HT1080 (cell line): Measurements from ENCODE around the gene PRPS1. TPM values are rescaled to one million over a fixed set of nuclear protein-coding genes. Genes with fewer than 3 reads are reported as not detected.
"Not testable (repeated sequence)": the region's sequence is repeated elsewhere in the genome, so short reads cannot be mapped to it uniquely, and the experiment has no call there.

Source experiments
- DNase-seq: peaks from one replicate; pipeline ENCODE4 v3.0.0-alpha.2; 2015; ENCODE audit warnings: low read depth
- polyA plus RNA-seq, 2 experiments: library from polyadenylated mRNA; depleted of rRNA; stranded (reverse); fragments of >200 nt; gene quantifications; 2 replicates each; pipeline ENCODE4 v1.2.3, GENCODE V29; 2015
- total RNA-seq: library from RNA; depleted of rRNA; stranded (reverse); fragments of >200 nt; shearing (Covaris generic); gene quantifications from 2 replicates; pipeline ENCODE4 v1.2.3, GENCODE V29; 2014; rRNA removed

Gene PRPS1
- total RNA-seq: 39.6 and 55.5 TPM in 2 replicates
- polyA plus RNA-seq (2015; cell fraction: cytosol; rRNA removed): 55.6 and 56.7 TPM in 2 replicates
- 38.4 and 40.4 TPM in 2 replicates for polyA plus RNA-seq (2015; cell fraction: nucleus; rRNA removed)

- peak; percentile 95 for DNase-seq
Observed at GRCh38 chrX:107627838-107628661, at the start of gene PRPS1. TSS of gene PRPS1 (plus strand) at chrX:107628510. CDS start at chrX:107628629, 119 bp downstream.

- no peak for DNase-seq
Observed at GRCh38 chrX:107579956-107580355, 48.4 kb upstream of the PRPS1 start.

GRCh38 chrX:107581923-107582322 is 46.4 kb upstream of the PRPS1 start:
- no peak for DNase-seq

GRCh38 chrX:107589243-107589642 is 39.1 kb upstream of the PRPS1 start:
- DNase-seq: no peak

- no peak for DNase-seq
Observed at GRCh38 chrX:107596651-107597050, 31.7 kb upstream of the PRPS1 start.

GRCh38 chrX:107597264-107597663 is 31.0 kb upstream of the PRPS1 start:
- DNase-seq: no peak

GRCh38 chrX:107597791-107598190 is 30.5 kb upstream of the PRPS1 start:
- DNase-seq: no peak

GRCh38 chrX:107599450-107599861 is 28.9 kb upstream of the PRPS1 start:
- DNase-seq: no peak

- no peak for DNase-seq
Observed at GRCh38 chrX:107600366-107600765, 27.9 kb upstream of the PRPS1 start.

GRCh38 chrX:107601326-107601725 is 27.0 kb upstream of the PRPS1 start:
- DNase-seq: no peak

- DNase-seq: no peak
Observed at GRCh38 chrX:107601759-107602158, 26.6 kb upstream of the PRPS1 start.

- no peak for DNase-seq
Observed at GRCh38 chrX:107602694-107603239, 25.5 kb upstream of the PRPS1 start.

GRCh38 chrX:107603429-107604159 is 24.7 kb upstream of the PRPS1 start:
- no peak for DNase-seq

- DNase-seq: not testable (repeated sequence)
Observed at GRCh38 chrX:107609061-107609460, 19.2 kb upstream of the PRPS1 start.

GRCh38 chrX:107610667-107611066 is 17.6 kb upstream of the PRPS1 start:
- no peak for DNase-seq

- DNase-seq: no peak
Observed at GRCh38 chrX:107619885-107620322, 8.4 kb upstream of the PRPS1 start.

GRCh38 chrX:107624893-107625292 is 3.4 kb upstream of the PRPS1 start:
- no peak for DNase-seq

GRCh38 chrX:107625739-107626138 is 2.6 kb upstream of the PRPS1 start:
- no peak for DNase-seq

GRCh38 chrX:107626481-107626880 is 1.8 kb upstream of the PRPS1 start:
- no peak for DNase-seq

- no peak for DNase-seq
Observed at GRCh38 chrX:107626916-107627315, 1.4 kb upstream of the PRPS1 start.

GRCh38 chrX:107628662-107629539 is 591 bp downstream of the PRPS1 start:
- peak; percentile 1 for DNase-seq
